Stimulated activated naive CD8-positive, alpha-beta T cell treated with anti-CD3 and anti-CD28 coated beads, Interleukin-15, amount 100 ng/mL, for 72 hours (primary cell): Measurements from ENCODE around the gene PXDC1.

Source experiments
- ATAC-seq: fragments of 150-1000 bp; cut with Tn5 transposase; 2 replicates; pipeline ENCODE4 v1.10.0; 2021; ENCODE audit warnings: mild to moderate bottlenecking, moderate library complexity
- DNase-seq, 2 donors: peaks; one replicate each; pipeline ENCODE4 v3.0.0; 2021 to 2022
- H3K27ac Mint-ChIP-seq, 2 donors: one replicate each; pipeline ENCODE4 v1.8.0; 2022; ENCODE audit warnings: mild to moderate bottlenecking in 2 of 2, mixed read lengths in 2 of 2, moderate library complexity in 2 of 2
- H3K27me3 Mint-ChIP-seq: one replicate; pipeline ENCODE4 v1.8.0; 2022; ENCODE audit warnings: mixed read lengths
- H3K4me1 Mint-ChIP-seq: one replicate; pipeline ENCODE4 v1.8.0; 2022; ENCODE audit warnings: mild to moderate bottlenecking, mixed read lengths
- H3K4me3 Mint-ChIP-seq, 2 donors: one replicate each; pipeline ENCODE4 v1.8.0; 2022; ENCODE audit warnings: mild to moderate bottlenecking in 2 of 2, mixed read lengths in 2 of 2, moderate library complexity in 1 of 2
- H3K9me3 Mint-ChIP-seq, 2 donors: one replicate each; pipeline ENCODE4 v1.8.0; 2022; ENCODE audit warnings: mixed read lengths in 2 of 2

The PXDC1 gene

DNA sequence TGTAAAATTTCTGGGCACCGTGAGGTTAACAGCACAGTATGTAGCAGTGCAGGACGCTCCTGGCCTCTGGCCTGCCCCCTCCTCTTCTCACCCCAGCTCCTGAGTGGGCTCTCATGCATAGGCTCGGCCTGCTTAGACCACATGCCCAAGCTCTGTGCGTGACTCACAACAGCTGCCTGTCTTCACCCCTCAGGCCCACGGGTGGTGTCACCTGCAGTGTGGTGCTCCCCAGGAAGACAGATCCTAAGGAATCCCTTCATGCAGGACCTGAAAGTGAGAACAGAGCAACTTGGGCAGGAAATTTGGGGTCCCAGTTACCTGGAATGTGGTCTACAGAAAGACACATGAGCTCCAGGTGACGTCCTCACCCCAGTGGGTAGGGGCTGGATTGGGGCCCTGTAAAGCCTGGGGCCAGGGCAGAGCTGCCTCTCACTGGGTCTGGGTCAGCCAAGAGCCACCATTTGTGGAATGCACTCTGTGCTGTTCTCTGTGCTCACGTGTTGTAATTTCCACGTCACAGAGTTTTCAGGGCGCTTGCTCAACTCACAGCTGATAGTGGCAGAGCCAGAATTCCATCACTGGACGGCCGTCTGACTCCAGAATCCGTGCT, 37.0 kb upstream of the PXDC1 start:
- ATAC-seq (no peak), DNase-seq (no peak)
- Mint-ChIP-seq H3K27me3 (no peaks in the 10 kb centered on the region), H3K9me3 (no peaks in the 10 kb centered on the region), H3K27ac (no peak overlapping the region), H3K4me3 (no peak overlapping the region), H3K4me1 (peaks cover 6% of the 10 kb centered on the region)

DNA sequence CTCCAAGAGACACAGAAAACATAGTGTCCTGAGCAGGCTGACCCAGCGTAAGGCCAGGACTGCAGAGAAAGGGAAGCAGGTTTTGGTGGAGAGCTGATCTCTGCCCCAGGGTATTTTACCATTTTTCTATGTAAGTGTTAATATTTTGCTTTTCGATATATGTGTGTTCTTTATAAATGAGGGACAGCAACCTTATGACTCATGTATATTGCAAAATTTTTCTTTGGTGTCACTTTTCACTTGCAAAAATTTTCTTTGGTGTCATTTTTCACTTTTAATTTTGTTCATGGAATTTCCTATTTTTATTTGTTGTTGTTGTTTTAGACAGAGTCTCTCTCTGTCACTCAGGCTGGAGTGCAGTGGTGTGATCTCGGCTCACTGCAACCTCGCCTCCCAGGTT, 34.6 kb upstream of the PXDC1 start:
- Mint-ChIP-seq H3K4me1 (no peaks in the 10 kb centered on the region), H3K27me3 (no peaks in the 10 kb centered on the region), H3K27ac (peak overlapping the region in 1 of 2 donors; percentile 61), H3K4me3 (no peak overlapping the region), H3K9me3 (no peaks in the 10 kb centered on the region)
- ATAC-seq (no peak), DNase-seq (no peak)

DNA sequence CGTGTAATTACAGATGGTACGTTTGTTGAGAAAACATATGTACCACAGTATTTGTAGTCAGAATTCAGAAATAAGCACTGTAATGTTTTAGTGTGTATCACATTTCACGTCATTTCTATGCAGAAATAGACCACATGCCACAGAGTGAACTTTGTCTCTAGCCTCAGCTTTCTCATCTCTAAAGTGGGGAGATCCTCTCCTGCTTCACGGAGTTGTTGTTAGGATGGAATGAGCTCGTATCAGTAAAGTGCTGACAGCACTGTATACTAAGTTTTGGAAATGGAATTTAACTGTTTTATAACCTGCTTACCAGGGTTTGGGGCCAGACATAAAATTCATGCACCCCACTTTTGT, 34.2 kb upstream of the PXDC1 start:
- ATAC-seq: no peak
- Mint-ChIP-seq H3K4me3 (no peak overlapping the region), H3K27ac (no peak overlapping the region), H3K4me1 (no peaks in the 10 kb centered on the region), H3K9me3 (no peaks in the 10 kb centered on the region), H3K27me3 (no peaks in the 10 kb centered on the region)
- DNase-seq: no peak

GRCh38 chr6:3784885-3785744, 33.6 kb upstream of the PXDC1 start:
- ATAC-seq (no peak), DNase-seq (no peak)
- Mint-ChIP-seq H3K27ac (no peak overlapping the region), H3K9me3 (no peaks in the 10 kb centered on the region), H3K4me1 (no peaks in the 10 kb centered on the region), H3K27me3 (no peaks in the 10 kb centered on the region), H3K4me3 (no peak overlapping the region)

GRCh38 chr6:3784423-3784822, 32.9 kb upstream of the PXDC1 start:
- H3K9me3 Mint-ChIP-seq: no peaks in the 10 kb centered on the region
- H3K4me3 Mint-ChIP-seq: no peak overlapping the region
- no peaks in the 10 kb centered on the region for H3K4me1 Mint-ChIP-seq
- DNase-seq: no peak
- H3K27me3 Mint-ChIP-seq: no peaks in the 10 kb centered on the region
- H3K27ac Mint-ChIP-seq: no peak overlapping the region
- ATAC-seq: no peak

DNA sequence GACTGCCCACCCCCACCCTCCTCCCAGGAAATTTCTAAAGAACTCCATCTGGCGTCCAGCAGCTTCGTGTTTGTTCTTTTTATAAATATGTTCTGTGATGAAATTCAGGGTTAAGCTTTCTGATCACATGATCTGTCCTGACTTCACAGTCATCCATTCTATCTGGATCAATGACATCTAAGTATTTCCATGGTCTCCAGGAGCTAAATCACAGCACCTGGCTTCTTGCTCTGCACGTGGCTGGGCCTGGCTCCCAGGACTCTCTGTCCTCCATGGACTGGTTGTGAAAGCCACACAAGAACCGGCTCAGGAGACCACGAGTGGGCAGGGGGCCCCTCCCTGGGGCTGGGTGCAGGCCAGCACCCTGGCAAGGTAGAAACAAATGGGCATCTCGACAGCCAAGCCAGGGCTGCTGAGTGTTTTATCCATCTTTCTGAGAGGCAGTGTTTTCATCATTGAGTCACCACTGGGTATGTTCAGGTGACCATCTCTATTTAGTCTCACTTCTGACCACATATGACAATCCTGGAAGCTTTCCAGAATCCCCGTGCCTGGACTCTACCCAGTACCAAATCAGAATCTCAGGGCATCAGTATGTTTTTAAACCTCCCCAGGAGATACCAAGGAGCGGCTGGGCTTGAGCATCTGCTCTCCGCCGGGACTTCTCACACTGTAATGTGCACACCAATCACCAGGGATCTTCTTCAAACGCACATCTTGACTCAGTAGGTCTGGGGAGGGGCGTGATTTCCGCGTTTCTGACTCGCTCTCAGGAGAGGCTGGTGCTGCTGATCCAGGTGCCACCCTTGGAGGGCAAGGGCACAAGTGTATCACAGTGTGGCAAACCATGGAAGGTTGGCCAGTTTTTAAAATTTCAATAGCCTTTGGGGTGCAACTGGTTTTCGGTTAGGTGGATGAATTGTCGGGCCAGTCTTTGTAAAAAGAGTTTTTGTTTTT, 31.6 kb upstream of the PXDC1 start:
- H3K27ac Mint-ChIP-seq: peak overlapping the region; percentile 10 to 24
- H3K9me3 Mint-ChIP-seq: no peaks in the 10 kb centered on the region
- no peak for ATAC-seq

GRCh38 chr6:3781504-3781903, 30.0 kb upstream of the PXDC1 start:
- ATAC-seq: no peak
- H3K4me1 Mint-ChIP-seq: no peaks in the 10 kb centered on the region
- peaks cover 0 to 6% of the 10 kb centered on the region in 2 donors for H3K9me3 Mint-ChIP-seq
- H3K27me3 Mint-ChIP-seq: peaks cover 7% of the 10 kb centered on the region
- no peak for DNase-seq
- H3K4me3 Mint-ChIP-seq: no peak overlapping the region
- H3K27ac Mint-ChIP-seq: no peak overlapping the region

More for the DNA sequence above, 31.6 kb upstream of the PXDC1 start:
- H3K4me3 Mint-ChIP-seq: no peak overlapping the region
- H3K4me1 Mint-ChIP-seq: no peaks in the 10 kb centered on the region
- H3K27me3 Mint-ChIP-seq: no peaks in the 10 kb centered on the region
- DNase-seq: no peak

DNA sequence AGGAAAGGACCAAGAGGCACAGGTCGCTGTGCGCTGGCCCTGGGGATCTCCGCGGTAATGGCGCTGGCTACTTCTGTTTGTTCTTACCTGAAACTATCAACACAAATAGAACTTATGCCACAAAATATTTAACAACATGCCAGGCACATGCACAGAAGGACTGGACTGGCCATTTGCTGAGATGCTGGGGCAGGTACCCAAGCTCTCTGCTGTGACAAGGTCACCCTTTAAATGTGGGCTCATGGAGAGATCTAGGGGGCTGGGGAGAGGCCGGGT, 28.0 kb upstream of the PXDC1 start:
- DNase-seq: no peak
- ATAC-seq: no peak
- Mint-ChIP-seq H3K27ac (no peak overlapping the region), H3K27me3 (peaks cover 8% of the 10 kb centered on the region), H3K4me3 (no peak overlapping the region), H3K9me3 (peaks cover 0 to 6% of the 10 kb centered on the region in 2 donors), H3K4me1 (no peaks in the 10 kb centered on the region)

GRCh38 chr6:3778701-3779573, 27.4 kb upstream of the PXDC1 start:
- no peak for DNase-seq
- Mint-ChIP-seq H3K27ac (no peak overlapping the region), H3K4me1 (no peaks in the 10 kb centered on the region), H3K9me3 (peaks cover 0 to 6% of the 10 kb centered on the region in 2 donors), H3K27me3 (peaks cover 8% of the 10 kb centered on the region), H3K4me3 (no peak overlapping the region)
- ATAC-seq: no peak

DNA sequence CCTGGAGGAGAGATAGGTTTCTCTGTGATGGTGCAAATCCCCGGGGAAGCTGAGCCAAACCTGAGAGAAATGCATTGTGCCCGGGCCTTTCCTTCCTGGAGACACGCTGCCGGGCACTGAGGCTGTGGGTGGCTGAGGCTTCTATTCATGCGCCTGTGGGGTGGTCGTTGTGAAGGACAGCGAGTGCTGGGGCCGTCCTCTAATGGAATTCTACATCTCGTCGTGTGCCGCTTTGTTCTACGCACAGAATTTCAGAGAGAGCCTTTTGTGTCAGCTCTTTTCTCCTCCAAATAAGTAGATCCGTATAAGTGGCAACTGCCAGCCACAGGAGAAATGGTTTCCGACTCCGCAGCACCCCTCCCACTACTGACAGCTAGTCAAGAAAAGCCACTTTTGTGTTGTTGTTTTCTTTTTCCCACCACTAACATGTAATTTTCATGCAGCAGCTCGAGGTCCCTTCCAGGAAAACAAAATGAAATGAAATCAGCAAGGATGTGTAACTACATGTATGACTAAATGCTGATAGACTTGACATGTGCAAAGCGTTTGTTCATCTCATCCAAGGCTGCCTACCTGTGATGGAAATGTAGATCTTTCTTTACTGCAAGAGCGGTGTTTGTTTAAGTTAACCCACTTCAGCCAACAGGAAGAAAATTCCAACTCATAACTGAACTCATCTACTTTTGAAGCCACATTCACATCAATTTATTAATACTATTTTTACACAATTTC, 26.4 kb upstream of the PXDC1 start:
- no peak overlapping the region for H3K4me3 Mint-ChIP-seq
- no peaks in the 10 kb centered on the region for H3K4me1 Mint-ChIP-seq
- no peak overlapping the region for H3K27ac Mint-ChIP-seq
- ATAC-seq (no peak), DNase-seq (no peak)
- H3K27me3 Mint-ChIP-seq: peaks cover 8% of the 10 kb centered on the region
- peaks cover 0 to 6% of the 10 kb centered on the region in 2 donors for H3K9me3 Mint-ChIP-seq

DNA sequence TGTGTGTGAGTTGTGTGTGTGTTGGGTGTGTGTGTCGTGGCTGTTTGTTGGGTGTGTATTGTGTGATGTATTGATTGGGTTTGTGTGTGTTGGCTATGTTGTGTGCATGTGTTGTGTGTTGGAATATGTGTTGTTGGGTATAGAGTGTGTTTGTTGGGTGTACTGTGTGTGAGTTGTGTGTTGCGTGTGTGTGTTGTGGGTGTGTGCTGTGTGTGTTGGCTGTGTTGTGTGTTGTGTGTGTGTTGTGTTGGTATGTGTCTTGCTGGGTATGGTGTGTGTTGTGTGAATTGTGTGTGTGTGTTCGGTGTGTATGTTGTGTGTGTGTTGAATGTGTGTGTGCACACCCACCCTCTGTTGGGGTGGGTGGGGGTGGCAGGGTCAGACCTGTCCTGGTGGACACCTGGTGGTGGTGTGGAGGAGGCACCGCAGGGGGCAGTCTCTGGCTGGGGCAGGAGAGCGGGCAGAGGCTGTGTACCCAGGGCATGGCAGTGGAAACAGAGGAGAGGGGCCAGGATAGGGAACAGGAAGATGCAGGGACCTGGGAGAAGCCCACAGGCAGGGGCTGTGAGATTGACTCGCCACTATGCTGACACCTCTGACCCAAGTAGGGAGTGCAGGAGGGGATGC, 25.5 kb upstream of the PXDC1 start:
- H3K9me3 Mint-ChIP-seq: peaks cover 0 to 6% of the 10 kb centered on the region in 2 donors
- DNase-seq (no peak), ATAC-seq (peak; percentile 49)
- H3K27me3 Mint-ChIP-seq: peaks cover 8% of the 10 kb centered on the region
- no peak overlapping the region for H3K4me3 Mint-ChIP-seq
- no peaks in the 10 kb centered on the region for H3K4me1 Mint-ChIP-seq
- peak overlapping the region in 1 of 2 donors; percentile 77 for H3K27ac Mint-ChIP-seq

DNA sequence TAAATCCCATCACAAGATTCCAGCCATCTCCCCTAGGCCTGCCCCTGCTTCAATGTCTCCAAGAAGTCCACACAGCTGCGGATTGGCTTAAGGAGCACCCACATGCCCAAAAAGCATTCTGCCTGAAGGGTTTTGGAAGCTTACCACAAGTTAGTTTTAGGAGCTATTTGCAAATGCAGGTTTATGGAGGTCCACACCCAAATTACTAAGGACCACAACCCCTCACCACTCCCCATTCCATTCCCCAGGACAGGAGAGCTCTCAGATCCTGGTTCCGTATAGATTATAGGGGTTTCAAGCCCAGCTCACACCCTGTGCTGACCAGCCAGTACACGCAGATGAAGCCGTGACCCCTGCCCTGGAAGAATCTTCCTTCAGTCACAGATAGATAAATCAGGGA, 24.3 kb upstream of the PXDC1 start:
- Mint-ChIP-seq H3K27ac (no peak overlapping the region), H3K27me3 (peaks cover 15% of the 10 kb centered on the region), H3K9me3 (peaks cover 0 to 6% of the 10 kb centered on the region in 2 donors), H3K4me1 (no peaks in the 10 kb centered on the region), H3K4me3 (no peak overlapping the region)
- ATAC-seq (no peak), DNase-seq (no peak)

GRCh38 chr6:3775386-3775785, 23.9 kb upstream of the PXDC1 start:
- Mint-ChIP-seq H3K27me3 (peaks cover 19% of the 10 kb centered on the region), H3K27ac (no peak overlapping the region), H3K4me1 (no peaks in the 10 kb centered on the region), H3K4me3 (no peak overlapping the region), H3K9me3 (peaks cover 0 to 6% of the 10 kb centered on the region in 2 donors)
- no peak for ATAC-seq
- no peak for DNase-seq

DNA sequence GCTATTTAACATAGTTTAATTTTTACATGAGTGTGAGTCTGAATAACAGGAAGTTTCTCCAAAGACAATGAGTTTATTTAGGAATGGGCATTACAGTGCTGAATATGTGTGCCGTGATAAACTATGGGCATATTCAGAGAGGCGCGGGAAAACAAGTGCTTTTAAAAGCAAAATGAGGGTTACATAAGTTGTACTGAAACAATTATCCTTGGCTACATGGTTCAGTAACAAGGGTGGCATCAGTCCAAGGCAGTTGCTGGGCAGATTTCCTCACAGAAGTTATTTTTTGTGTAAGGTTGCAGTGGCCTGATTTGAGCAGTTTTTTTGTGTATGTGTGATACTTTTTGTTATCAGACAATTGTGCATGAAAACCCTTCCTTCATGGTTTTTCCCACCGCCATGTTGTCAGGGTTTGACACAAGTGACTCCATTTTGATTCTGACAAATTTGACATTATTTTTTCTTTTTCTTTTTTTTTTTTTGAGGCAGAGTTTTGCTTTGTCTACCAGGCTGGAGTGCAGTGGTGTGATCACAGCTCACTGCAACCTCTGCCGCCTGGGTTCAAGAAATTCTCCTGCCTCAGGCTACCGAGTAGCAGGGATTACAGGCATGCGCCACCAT, 22.3 kb upstream of the PXDC1 start:
- Mint-ChIP-seq H3K27me3 (peaks cover 34% of the 10 kb centered on the region), H3K4me3 (no peak overlapping the region), H3K4me1 (no peaks in the 10 kb centered on the region), H3K27ac (no peak overlapping the region), H3K9me3 (peaks cover 0 to 6% of the 10 kb centered on the region in 2 donors)
- ATAC-seq (no peak), DNase-seq (no peak)
